ENCODE results near the gene LRRC23. TPM values are rescaled to one million over a fixed set of nuclear protein-coding genes. Genes with fewer than 3 reads are reported as not detected.

LRRC23 gene
- total and polyA plus RNA-seq, 9 of the 15 experiments (the other 6 are each of a cell fraction or from before 2014, with no cell fraction given) = 2.2 to 7.0 (median 3.0) TPM

DNA sequence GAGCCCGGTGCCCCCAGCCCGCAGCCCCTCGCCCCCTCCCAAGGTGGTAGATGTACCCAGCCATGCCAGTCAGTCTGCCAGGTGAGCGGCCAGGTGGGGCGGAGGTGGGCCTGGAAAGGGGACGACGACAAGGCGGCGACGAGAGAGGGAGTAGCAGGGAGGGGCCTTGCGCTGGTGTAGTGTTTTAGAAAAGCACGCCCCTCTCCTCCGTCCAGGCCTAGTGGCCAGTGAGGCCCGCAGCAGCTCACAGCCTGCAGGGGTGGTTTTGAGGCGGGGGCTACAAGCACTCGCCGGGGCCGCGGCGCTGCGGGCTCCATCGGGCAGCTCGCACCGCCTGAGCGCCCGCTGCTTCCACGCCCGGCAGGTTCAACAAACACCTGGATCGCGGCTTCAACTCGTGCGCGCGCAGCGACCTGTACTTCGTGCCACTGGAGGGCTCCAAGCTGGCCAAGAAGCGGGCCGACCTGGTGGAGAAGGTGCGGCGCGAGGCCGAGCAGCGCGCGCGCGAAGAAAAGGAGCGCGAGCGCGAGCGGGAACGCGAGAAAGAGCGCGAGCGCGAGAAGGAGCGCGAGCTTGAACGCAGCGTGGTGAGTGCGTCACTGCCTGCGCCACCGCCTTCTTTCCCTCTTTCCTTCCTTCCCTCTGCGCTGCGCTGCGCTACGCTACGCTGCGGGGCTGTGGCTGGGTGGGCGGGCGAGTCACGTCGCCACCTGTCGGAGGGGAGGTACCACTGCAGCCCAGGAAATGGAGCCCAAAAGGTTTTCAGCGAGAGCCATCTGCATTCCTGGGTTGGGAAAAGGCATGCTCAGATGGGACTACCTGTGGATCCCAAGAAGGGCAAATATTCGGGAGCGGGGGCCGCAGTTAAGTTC, 33.1 kb downstream of the LRRC23 start (continued):
- TF ChIP-seq, protein P1, sequence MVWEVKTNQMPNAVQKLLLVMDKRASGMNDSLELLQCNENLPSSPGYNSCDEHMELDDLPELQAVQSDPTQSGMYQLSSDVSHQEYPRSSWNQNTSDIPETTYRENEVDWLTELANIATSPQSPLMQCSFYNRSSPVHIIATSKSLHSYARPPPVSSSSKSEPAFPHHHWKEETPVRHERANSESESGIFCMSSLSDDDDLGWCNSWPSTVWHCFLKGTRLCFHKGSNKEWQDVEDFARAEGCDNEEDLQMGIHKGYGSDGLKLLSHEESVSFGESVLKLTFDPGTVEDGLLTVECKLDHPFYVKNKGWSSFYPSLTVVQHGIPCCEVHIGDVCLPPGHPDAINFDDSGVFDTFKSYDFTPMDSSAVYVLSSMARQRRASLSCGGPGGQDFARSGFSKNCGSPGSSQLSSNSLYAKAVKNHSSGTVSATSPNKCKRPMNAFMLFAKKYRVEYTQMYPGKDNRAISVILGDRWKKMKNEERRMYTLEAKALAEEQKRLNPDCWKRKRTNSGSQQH (CRISPR knock-in tag; IDR thresholded peaks at IDR 0.05) = no peak
- TF ChIP-seq, protein P2, sequence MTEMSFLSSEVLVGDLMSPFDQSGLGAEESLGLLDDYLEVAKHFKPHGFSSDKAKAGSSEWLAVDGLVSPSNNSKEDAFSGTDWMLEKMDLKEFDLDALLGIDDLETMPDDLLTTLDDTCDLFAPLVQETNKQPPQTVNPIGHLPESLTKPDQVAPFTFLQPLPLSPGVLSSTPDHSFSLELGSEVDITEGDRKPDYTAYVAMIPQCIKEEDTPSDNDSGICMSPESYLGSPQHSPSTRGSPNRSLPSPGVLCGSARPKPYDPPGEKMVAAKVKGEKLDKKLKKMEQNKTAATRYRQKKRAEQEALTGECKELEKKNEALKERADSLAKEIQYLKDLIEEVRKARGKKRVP (CRISPR knock-in tag; IDR thresholded peaks at IDR 0.05) = no peak
- no peak for TF ChIP-seq LEF1 (IDR thresholded peaks at IDR 0.05)
- TF ChIP-seq TAL1 (IDR thresholded peaks at IDR 0.05) = no peak
- TF ChIP-seq, protein P3, sequence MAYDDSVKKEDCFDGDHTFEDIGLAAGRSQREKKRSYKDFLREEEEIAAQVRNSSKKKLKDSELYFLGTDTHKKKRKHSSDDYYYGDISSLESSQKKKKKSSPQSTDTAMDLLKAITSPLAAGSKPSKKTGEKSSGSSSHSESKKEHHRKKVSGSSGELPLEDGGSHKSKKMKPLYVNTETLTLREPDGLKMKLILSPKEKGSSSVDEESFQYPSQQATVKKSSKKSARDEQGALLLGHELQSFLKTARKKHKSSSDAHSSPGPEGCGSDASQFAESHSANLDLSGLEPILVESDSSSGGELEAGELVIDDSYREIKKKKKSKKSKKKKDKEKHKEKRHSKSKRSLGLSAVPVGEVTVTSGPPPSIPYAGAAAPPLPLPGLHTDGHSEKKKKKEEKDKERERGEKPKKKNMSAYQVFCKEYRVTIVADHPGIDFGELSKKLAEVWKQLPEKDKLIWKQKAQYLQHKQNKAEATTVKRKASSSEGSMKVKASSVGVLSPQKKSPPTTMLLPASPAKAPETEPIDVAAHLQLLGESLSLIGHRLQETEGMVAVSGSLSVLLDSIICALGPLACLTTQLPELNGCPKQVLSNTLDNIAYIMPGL (CRISPR knock-in tag; IDR thresholded peaks at IDR 0.05) = peak; percentile 38; the same call in 1 of the 2 replicates
- TF ChIP-seq MBD2 (IDR thresholded peaks at IDR 0.05; ENCODE audit: borderline replicate concordance, low read depth) = peak; percentile 78
- TF ChIP-seq U2AF1 (optimal IDR thresholded peaks at IDR 0.05; ENCODE audit: low read depth, low read length) = no peak
- TF ChIP-seq NFE2L1 (tag; IDR thresholded peaks at IDR 0.05; ENCODE audit: borderline replicate concordance, low read depth) = no peak
- no peak for TF ChIP-seq ZC3H8 (IDR thresholded peaks at IDR 0.05)
- no peak for TF ChIP-seq ZNF133 (CRISPR knock-in tag; IDR thresholded peaks at IDR 0.05)
- TF ChIP-seq MED1 (CRISPR knock-in tag; IDR thresholded peaks at IDR 0.05; ENCODE audit: borderline replicate concordance) = no peak
- TF ChIP-seq FOXK1 (CRISPR knock-in tag; IDR thresholded peaks at IDR 0.05; ENCODE audit: borderline replicate concordance) = no peak
- TF ChIP-seq ZNF75A (CRISPR knock-in tag; IDR thresholded peaks at IDR 0.05) = no peak
- TF ChIP-seq, protein P4, sequence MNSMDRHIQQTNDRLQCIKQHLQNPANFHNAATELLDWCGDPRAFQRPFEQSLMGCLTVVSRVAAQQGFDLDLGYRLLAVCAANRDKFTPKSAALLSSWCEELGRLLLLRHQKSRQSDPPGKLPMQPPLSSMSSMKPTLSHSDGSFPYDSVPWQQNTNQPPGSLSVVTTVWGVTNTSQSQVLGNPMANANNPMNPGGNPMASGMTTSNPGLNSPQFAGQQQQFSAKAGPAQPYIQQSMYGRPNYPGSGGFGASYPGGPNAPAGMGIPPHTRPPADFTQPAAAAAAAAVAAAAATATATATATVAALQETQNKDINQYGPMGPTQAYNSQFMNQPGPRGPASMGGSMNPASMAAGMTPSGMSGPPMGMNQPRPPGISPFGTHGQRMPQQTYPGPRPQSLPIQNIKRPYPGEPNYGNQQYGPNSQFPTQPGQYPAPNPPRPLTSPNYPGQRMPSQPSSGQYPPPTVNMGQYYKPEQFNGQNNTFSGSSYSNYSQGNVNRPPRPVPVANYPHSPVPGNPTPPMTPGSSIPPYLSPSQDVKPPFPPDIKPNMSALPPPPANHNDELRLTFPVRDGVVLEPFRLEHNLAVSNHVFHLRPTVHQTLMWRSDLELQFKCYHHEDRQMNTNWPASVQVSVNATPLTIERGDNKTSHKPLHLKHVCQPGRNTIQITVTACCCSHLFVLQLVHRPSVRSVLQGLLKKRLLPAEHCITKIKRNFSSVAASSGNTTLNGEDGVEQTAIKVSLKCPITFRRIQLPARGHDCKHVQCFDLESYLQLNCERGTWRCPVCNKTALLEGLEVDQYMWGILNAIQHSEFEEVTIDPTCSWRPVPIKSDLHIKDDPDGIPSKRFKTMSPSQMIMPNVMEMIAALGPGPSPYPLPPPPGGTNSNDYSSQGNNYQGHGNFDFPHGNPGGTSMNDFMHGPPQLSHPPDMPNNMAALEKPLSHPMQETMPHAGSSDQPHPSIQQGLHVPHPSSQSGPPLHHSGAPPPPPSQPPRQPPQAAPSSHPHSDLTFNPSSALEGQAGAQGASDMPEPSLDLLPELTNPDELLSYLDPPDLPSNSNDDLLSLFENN (IDR thresholded peaks at IDR 0.05; ENCODE audit: low read depth in 2 of 2, low read length in 2 of 2) = no peak
- TF ChIP-seq STAG1 (CRISPR knock-in tag; IDR thresholded peaks at IDR 0.05; ENCODE audit: borderline replicate concordance) = no peak
- TF ChIP-seq, protein P5, sequence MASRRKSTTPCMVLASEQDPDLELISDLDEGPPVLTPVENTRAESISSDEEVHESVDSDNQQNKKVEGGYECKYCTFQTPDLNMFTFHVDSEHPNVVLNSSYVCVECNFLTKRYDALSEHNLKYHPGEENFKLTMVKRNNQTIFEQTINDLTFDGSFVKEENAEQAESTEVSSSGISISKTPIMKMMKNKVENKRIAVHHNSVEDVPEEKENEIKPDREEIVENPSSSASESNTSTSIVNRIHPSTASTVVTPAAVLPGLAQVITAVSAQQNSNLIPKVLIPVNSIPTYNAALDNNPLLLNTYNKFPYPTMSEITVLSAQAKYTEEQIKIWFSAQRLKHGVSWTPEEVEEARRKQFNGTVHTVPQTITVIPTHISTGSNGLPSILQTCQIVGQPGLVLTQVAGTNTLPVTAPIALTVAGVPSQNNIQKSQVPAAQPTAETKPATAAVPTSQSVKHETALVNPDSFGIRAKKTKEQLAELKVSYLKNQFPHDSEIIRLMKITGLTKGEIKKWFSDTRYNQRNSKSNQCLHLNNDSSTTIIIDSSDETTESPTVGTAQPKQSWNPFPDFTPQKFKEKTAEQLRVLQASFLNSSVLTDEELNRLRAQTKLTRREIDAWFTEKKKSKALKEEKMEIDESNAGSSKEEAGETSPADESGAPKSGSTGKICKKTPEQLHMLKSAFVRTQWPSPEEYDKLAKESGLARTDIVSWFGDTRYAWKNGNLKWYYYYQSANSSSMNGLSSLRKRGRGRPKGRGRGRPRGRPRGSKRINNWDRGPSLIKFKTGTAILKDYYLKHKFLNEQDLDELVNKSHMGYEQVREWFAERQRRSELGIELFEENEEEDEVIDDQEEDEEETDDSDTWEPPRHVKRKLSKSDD (conservative IDR thresholded peaks at IDR 0.05; ENCODE audit: low read length) = peak; percentile 81
- no peak for TF ChIP-seq EWSR1 (IDR thresholded peaks at IDR 0.05; ENCODE audit: borderline replicate concordance, low read depth, partially characterized antibody)
